Thyroid gland (tissue), 4 donors: ENCODE results near the gene ATF3.

Experiments used
- CTCF ChIP-seq, 6 experiments: fragments of 200-600 bp in 3 of 6; fragments of 450-650 bp in 3 of 6; sonication (generic) in 3 of 6; IDR thresholded peaks; one replicate each; pipeline ENCODE4 v1.5.1; 2016 to 2019; ENCODE audit warnings: antibody characterized with exemption in 6 of 6, mild to moderate bottlenecking in 2 of 6, inconsistent platforms in 1 of 6, moderate library complexity in 1 of 6
- POLR2A ChIP-seq, 2 donors: fragments of 450-650 bp; IDR thresholded peaks; one replicate each; pipeline ENCODE4 v1.6.1; 2017; ENCODE audit warnings: antibody characterized with exemption in 2 of 2, mild to moderate bottlenecking in 2 of 2, moderate library complexity in 1 of 2

GRCh38 chr1:212633161-212633560, 24.6 kb downstream of the ATF3 start:
- TF ChIP-seq POLR2A (IDR thresholded peaks at IDR 0.05) (no peak), CTCF (IDR thresholded peaks at IDR 0.05) (no peak)
